Neural progenitor cell (in vitro differentiated cells): ENCODE results near the gene ANHX. TPM values are rescaled to one million over a fixed set of nuclear protein-coding genes. Genes with fewer than 3 reads are reported as not detected.

Source experiments
- DNase-seq: peaks from one replicate; pipeline ENCODE4 v3.0.0-alpha.2; 2016; ENCODE audit warnings: low spot score
- H2AFZ ChIP-seq: fragments of 200-600 bp; sonication (generic); replicated peaks from 2 replicates; pipeline ENCODE4 v1.6.1; 2016; ENCODE audit warnings: antibody characterized with exemption
- H3F3A ChIP-seq: fragments of 200-600 bp; sonication (generic); 2 replicates; pipeline ENCODE4 v1.6.1; 2016; ENCODE audit warnings: antibody characterized with exemption, low read depth
- H3K27ac ChIP-seq: fragments of 200-600 bp; sonication (generic); 2 replicates; pipeline ENCODE4 v1.5.1; 2016; ENCODE audit warnings: mild to moderate bottlenecking
- H3K27me3 ChIP-seq: fragments of 200-600 bp; sonication (generic); 2 replicates; pipeline ENCODE4 v1.6.1; 2016; ENCODE audit warnings: mild to moderate bottlenecking, moderate library complexity
- H3K36me3 ChIP-seq: fragments of 200-600 bp; sonication (generic); 2 replicates; pipeline ENCODE4 v1.5.1; 2016
- H3K4me1 ChIP-seq: fragments of 200-600 bp; sonication (generic); 2 replicates; pipeline ENCODE4 v1.6.1; 2016; ENCODE audit warnings: mixed run types
- H3K4me2 ChIP-seq: fragments of 200-600 bp; sonication (generic); 2 replicates; pipeline ENCODE4 v1.6.1; 2016
- H3K4me3 ChIP-seq: fragments of 200-600 bp; sonication (generic); 2 replicates; pipeline ENCODE4 v1.5.1; 2016
- H3K79me2 ChIP-seq: fragments of 200-600 bp; sonication (generic); 2 replicates; pipeline ENCODE4 v1.6.1; 2016; ENCODE audit warnings: low read depth
- H3K9ac ChIP-seq: fragments of 200-600 bp; sonication (generic); 2 replicates; pipeline ENCODE4 v1.6.1; 2016
- H3K9me3 ChIP-seq: fragments of 200-600 bp; sonication (generic); 2 replicates; pipeline ENCODE4 v1.5.1; 2016; ENCODE audit warnings: low read depth
- H4K20me1 ChIP-seq: fragments of 200-600 bp; sonication (generic); 2 replicates; pipeline ENCODE4 v1.6.1; 2016; ENCODE audit warnings: low read depth
- H3K27ac Mint-ChIP-seq: 3 replicates; pipeline ENCODE4 v1.8.0; 2021; ENCODE audit warnings: mixed read lengths
- H3K27me3 Mint-ChIP-seq: 2 replicates; pipeline ENCODE4 v1.8.0; 2022; ENCODE audit warnings: low read depth, mild to moderate bottlenecking, inconsistent platforms, moderate library complexity, mixed read lengths; ENCODE audit not compliant: insufficient read depth
- H3K36me3 Mint-ChIP-seq: 3 replicates; pipeline ENCODE4 v1.8.0; 2021; ENCODE audit warnings: mixed read lengths
- H3K4me1 Mint-ChIP-seq: 3 replicates; pipeline ENCODE4 v1.8.0; 2021; ENCODE audit warnings: mixed read lengths
- H3K4me3 Mint-ChIP-seq: 3 replicates; pipeline ENCODE4 v1.8.0; 2021; ENCODE audit warnings: mild to moderate bottlenecking, moderate library complexity, mixed read lengths
- H3K9me3 Mint-ChIP-seq: 3 replicates; pipeline ENCODE4 v1.8.0; 2020; ENCODE audit warnings: mixed read lengths
- CTCF ChIP-seq: fragments of 200-600 bp; sonication (generic); IDR thresholded peaks from 2 replicates; pipeline ENCODE4 v1.5.1; 2017; ENCODE audit warnings: antibody characterized with exemption, mild to moderate bottlenecking
- EZH2 ChIP-seq: fragments of 200-600 bp; sonication (generic); IDR thresholded peaks from 2 replicates; pipeline ENCODE4 v1.6.1; 2017; ENCODE audit warnings: antibody characterized with exemption, mild to moderate bottlenecking, moderate library complexity
- EZH2phosphoT487 ChIP-seq: fragments of 200-600 bp; sonication (generic); IDR thresholded peaks from 2 replicates; pipeline ENCODE4 v1.6.1; 2017; ENCODE audit warnings: antibody characterized with exemption
- small RNA-seq: library from RNA; depleted of rRNA; stranded (forward); fragments of <200 nt; gene quantifications from one replicate; pipeline ENCODE3, GENCODE V24; 2015
- total RNA-seq: library from RNA; depleted of rRNA; stranded (reverse); fragments of >200 nt; gene quantifications from 2 replicates; pipeline ENCODE4 v1.2.3, GENCODE V29; 2015; ENCODE audit warnings: low replicate concordance

ANHX gene
- total RNA-seq, 1 donor from 2014 or later: not detected

GRCh38 chr12:133174901-133175300, 60.8 kb downstream of the ANHX start:
- no peak overlapping the region for H3K4me3 ChIP-seq
- no peak for DNase-seq
- no peaks in the 10 kb centered on the region for H3K4me1 ChIP-seq
- TF ChIP-seq EZH2 (no peak), CTCF (no peak)
- peaks cover 33% of the 10 kb centered on the region for H3K9me3 ChIP-seq
- no peaks in the 10 kb centered on the region for H3K27me3 Mint-ChIP-seq
- H3K79me2 ChIP-seq: no peaks in the 10 kb centered on the region
- no peak overlapping the region for H2AFZ ChIP-seq
- no peaks in the 10 kb centered on the region for H3K36me3 ChIP-seq
- H3K4me1 Mint-ChIP-seq: no peaks in the 10 kb centered on the region
- H3K4me2 ChIP-seq: no peak overlapping the region
- no peaks in the 10 kb centered on the region for H3F3A ChIP-seq
- H4K20me1 ChIP-seq: no peaks in the 10 kb centered on the region
- no peak overlapping the region for H3K9ac ChIP-seq
- peaks cover 70% of the 10 kb centered on the region for H3K9me3 Mint-ChIP-seq
- H3K27ac Mint-ChIP-seq: no peak overlapping the region
- H3K36me3 Mint-ChIP-seq: peaks cover 5% of the 10 kb centered on the region
- H3K27ac ChIP-seq: no peak overlapping the region
- no peaks in the 10 kb centered on the region for H3K27me3 ChIP-seq
- no peak overlapping the region for H3K4me3 Mint-ChIP-seq

- H2AFZ ChIP-seq: no peak overlapping the region
- no peak for DNase-seq
- Mint-ChIP-seq H3K27ac (no peak overlapping the region), H3K4me3 (no peak overlapping the region), H3K36me3 (peaks cover 1% of the 10 kb centered on the region), H3K9me3 (peaks cover 73% of the 10 kb centered on the region), H3K27me3 (no peaks in the 10 kb centered on the region), H3K4me1 (no peaks in the 10 kb centered on the region)
- H3K9ac ChIP-seq: no peak overlapping the region
- H3K4me3 ChIP-seq: no peak overlapping the region
- H4K20me1 ChIP-seq: no peaks in the 10 kb centered on the region
- no peaks in the 10 kb centered on the region for H3F3A ChIP-seq
- H3K27me3 ChIP-seq: no peaks in the 10 kb centered on the region
- TF ChIP-seq EZH2 (no peak), CTCF (no peak), EZH2phosphoT487 (no peak)
- no peak overlapping the region for H3K4me2 ChIP-seq
- no peaks in the 10 kb centered on the region for H3K4me1 ChIP-seq
- no peaks in the 10 kb centered on the region for H3K36me3 ChIP-seq
- H3K79me2 ChIP-seq: no peaks in the 10 kb centered on the region
- H3K27ac ChIP-seq: no peak overlapping the region
- H3K9me3 ChIP-seq: peaks cover 33% of the 10 kb centered on the region
These were observed 63.2 kb downstream of the ANHX start for GRCh38 chr12:133172491-133172890.

Small RNAs within 50 kb of the gene (small RNA-seq; reads per million reads assigned to genes)
- not detected for gene RF00019
- not detected for gene RNU6-717P

Other genes starting within 250 kb of the ANHX start
- 13.6 and 20.5 TPM in 2 replicates for gene ZNF26, start 249.5 kb downstream of the ANHX start, total RNA-seq
- 65.3 and 99.2 TPM in 2 replicates for gene ZNF84, start 198.4 kb downstream of the ANHX start, total RNA-seq
- 24.4 and 35.3 TPM in 2 replicates for gene ZNF140, start 155.0 kb downstream of the ANHX start, total RNA-seq
- 6.0 and 7.2 TPM in 2 replicates for gene ZNF891, start 105.6 kb downstream of the ANHX start, total RNA-seq
- 19.6 and 27.8 TPM in 2 replicates for gene ZNF10, start 105.2 kb downstream of the ANHX start, total RNA-seq
- 42.7 and 54.2 TPM in 2 replicates for gene ZNF268, start 54.4 kb downstream of the ANHX start, total RNA-seq